Thoracic aorta (tissue), 2 donors: ENCODE measurements around the gene PLCH1. TPM values are rescaled to one million over a fixed set of nuclear protein-coding genes. Genes with fewer than 3 reads are reported as not detected.

Experiments
- ATAC-seq: fragments of 150-250 bp; one replicate; pipeline ENCODE4 v1.8.0; 2017; ENCODE audit warnings: low read depth; ENCODE audit not compliant: insufficient number of reproducible peaks, low FRiP score
- DNase-seq: peaks from one replicate; pipeline ENCODE4 v3.0.0-alpha.2; 2020; ENCODE audit warnings: low spot score
- H3K27ac ChIP-seq, 2 donors: fragments of 200-600 bp; sonication (generic); 1 replicate in 1 of 2; 2 replicates in 1 of 2; pipeline ENCODE4 v1.5.1; 2016; ENCODE audit warnings: mild to moderate bottlenecking in 2 of 2, moderate library complexity in 2 of 2
- H3K27me3 ChIP-seq: fragments of 200-600 bp; sonication (generic); replicated peaks from 2 replicates; pipeline ENCODE4 v1.6.0; 2016; ENCODE audit warnings: mild to moderate bottlenecking; ENCODE audit not compliant: insufficient read depth
- H3K36me3 ChIP-seq: fragments of 200-600 bp; sonication (generic); one replicate; pipeline ENCODE4 v1.5.1; 2016
- H3K4me1 ChIP-seq, 2 donors: fragments of 200-600 bp; sonication (generic); 1 replicate in 1 of 2; 2 replicates in 1 of 2; pipeline versions ENCODE4 v1.5.1 to v1.6.0; 2016; ENCODE audit warnings: low read depth in 2 of 2, mild to moderate bottlenecking in 1 of 2; ENCODE audit not compliant: control insufficient read depth in 1 of 2
- H3K4me3 ChIP-seq: fragments of 200-600 bp; sonication (generic); 2 replicates; pipeline ENCODE4 v1.5.1; 2016; ENCODE audit warnings: mild to moderate bottlenecking
- H3K9me3 ChIP-seq: fragments of 200-600 bp; sonication (generic); 2 replicates; pipeline ENCODE4 v1.5.1; 2016
- total RNA-seq, 2 donors: library from RNA; depleted of rRNA; stranded (reverse); fragments of >200 nt; gene quantifications; one replicate each; pipeline versions ENCODE4 v1.1.0 to v1.2.3, GENCODE V29; 2016
- TF ChIP-seq, protein P1 (sequence below): fragments of 200-600 bp; sonication (generic); IDR thresholded peaks from one replicate; pipeline ENCODE4 v1.5.1; 2019; ENCODE audit warnings: antibody characterized with exemption

PLCH1 gene
- total RNA-seq, 2 donors from 2014 or later, result 0.28 TPM; not detected in 1

DNA sequence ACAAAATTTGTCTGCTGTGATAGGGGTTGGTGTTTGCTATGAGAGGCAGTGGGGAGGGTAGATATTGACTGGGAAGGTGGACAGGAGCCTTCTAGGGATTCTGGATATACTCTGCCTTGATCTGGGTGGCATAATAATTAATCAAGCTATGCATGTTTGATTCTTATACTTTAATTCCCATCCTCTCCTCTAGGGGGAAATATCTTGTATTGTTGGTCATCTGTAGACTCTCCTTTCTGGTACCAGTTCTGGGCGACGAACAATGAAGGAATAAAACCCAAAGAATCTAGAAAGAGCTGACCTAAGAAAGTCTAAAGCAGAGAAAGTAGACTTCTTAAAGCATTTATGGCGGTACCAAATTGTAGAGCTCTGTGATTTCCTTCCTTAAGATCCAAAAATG, 253.2 kb downstream of the PLCH1 start:
- no peaks in the 10 kb centered on the region for H3K36me3 ChIP-seq
- H3K9me3 ChIP-seq, result no peaks in the 10 kb centered on the region
- TF ChIP-seq, protein P1, sequence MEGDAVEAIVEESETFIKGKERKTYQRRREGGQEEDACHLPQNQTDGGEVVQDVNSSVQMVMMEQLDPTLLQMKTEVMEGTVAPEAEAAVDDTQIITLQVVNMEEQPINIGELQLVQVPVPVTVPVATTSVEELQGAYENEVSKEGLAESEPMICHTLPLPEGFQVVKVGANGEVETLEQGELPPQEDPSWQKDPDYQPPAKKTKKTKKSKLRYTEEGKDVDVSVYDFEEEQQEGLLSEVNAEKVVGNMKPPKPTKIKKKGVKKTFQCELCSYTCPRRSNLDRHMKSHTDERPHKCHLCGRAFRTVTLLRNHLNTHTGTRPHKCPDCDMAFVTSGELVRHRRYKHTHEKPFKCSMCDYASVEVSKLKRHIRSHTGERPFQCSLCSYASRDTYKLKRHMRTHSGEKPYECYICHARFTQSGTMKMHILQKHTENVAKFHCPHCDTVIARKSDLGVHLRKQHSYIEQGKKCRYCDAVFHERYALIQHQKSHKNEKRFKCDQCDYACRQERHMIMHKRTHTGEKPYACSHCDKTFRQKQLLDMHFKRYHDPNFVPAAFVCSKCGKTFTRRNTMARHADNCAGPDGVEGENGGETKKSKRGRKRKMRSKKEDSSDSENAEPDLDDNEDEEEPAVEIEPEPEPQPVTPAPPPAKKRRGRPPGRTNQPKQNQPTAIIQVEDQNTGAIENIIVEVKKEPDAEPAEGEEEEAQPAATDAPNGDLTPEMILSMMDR, result no peak
- no peaks in the 10 kb centered on the region for H3K27me3 ChIP-seq
- no peak for DNase-seq
- no peak overlapping the region for H3K4me3 ChIP-seq
- H3K27ac ChIP-seq, result no peak overlapping the region
- no peaks in the 10 kb centered on the region for H3K4me1 ChIP-seq
- ATAC-seq, result no peak

DNA sequence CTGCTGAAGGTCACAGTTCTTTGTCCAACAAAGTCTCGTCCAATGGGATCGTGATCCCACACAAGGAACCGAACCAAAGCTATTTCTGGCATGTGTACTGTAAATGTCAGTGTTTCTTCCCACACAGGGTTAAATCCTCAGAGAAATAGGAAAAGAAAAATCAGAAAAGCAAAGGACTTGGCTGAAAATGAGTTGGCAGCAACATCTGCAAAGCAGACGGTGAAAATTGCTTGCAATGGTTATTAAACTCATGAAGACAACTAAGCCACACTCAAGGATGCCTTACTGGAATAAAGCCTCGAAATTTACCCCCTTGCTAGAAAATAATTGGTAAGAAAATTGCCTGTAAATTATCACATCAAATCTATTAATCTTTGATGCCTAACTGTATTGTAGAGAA, 256.2 kb downstream of the PLCH1 start:
- DNase-seq, result no peak
- TF ChIP-seq, protein P1, result no peak
- Histone ChIP-seq H3K27ac (no peak overlapping the region), H3K4me3 (no peak overlapping the region), H3K36me3 (no peaks in the 10 kb centered on the region), H3K27me3 (no peaks in the 10 kb centered on the region), H3K9me3 (no peaks in the 10 kb centered on the region), H3K4me1 (no peaks in the 10 kb centered on the region)
- no peak for ATAC-seq

DNA sequence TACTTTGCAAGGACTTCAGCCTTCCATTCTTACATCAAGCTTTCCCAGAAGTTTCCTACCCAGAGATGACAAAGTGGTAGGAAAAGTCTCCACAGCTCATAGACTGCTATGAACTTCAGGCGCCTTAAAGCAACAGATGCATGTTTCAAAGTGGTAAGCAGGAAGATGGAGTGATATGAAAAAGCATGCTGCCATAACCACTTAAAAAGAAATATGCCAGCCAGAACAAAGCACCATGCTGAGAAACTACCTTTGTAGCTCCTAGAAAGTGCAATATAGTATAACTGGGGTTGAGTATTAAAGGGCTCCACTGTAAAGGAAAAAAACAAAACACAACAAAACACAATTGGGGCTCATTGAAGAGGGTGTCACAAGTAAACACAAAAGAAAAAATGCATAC, 259.0 kb downstream of the PLCH1 start:
- no peaks in the 10 kb centered on the region for H3K4me1 ChIP-seq
- TF ChIP-seq, protein P1, result no peak
- no peak overlapping the region for H3K4me3 ChIP-seq
- H3K9me3 ChIP-seq, result no peaks in the 10 kb centered on the region
- H3K27me3 ChIP-seq, result no peaks in the 10 kb centered on the region
- H3K27ac ChIP-seq, result no peak overlapping the region
- DNase-seq (no peak), ATAC-seq (no peak)
- no peaks in the 10 kb centered on the region for H3K36me3 ChIP-seq

DNA sequence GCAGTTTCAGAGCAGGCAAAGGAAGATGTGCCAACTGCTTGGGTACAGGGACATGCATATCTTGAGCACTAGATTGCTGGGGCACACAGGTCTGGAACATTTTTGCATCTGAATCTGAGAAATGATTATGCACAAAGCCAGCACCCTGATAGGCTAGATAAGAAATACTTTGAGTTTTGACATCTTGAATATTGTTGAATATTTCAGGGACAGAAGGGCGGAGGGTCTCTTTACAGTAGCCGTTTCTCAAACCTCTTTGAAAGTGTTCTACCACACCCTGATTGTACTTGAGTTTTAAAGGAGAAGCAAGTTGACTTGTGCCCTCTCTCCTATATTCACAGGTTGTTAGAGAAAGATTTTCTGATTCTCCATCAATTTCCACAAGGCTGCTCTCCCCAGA, 263.3 kb downstream of the PLCH1 start:
- Histone ChIP-seq H3K27me3 (no peaks in the 10 kb centered on the region), H3K27ac (no peak overlapping the region), H3K4me1 (no peaks in the 10 kb centered on the region), H3K36me3 (no peaks in the 10 kb centered on the region), H3K4me3 (no peak overlapping the region), H3K9me3 (peaks cover 3% of the 10 kb centered on the region)
- DNase-seq (no peak), ATAC-seq (no peak)
- TF ChIP-seq, protein P1, result no peak

DNA sequence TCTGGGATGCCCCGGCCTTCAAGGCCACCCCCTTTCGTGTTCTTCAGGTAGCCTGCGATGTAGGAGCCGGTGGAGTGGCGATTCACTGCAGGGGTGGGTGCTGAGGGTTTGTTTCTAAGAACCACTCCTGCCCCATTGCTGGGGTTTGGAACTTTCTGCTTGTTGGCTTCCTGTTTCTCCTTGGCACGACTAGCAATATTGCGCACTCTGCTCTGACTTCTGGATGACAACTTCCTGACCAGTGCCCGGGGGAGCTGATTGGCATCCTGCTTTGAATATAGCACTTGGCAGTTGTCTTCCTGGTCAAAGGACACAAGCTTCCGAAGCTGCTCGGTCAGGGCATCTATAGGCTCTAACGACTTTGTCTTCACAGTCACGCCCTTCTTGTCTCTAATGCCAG, 263.8 kb downstream of the PLCH1 start:
- Histone ChIP-seq H3K4me3 (no peak overlapping the region), H3K9me3 (peaks cover 6% of the 10 kb centered on the region), H3K27ac (no peak overlapping the region), H3K36me3 (no peaks in the 10 kb centered on the region), H3K4me1 (no peaks in the 10 kb centered on the region), H3K27me3 (no peaks in the 10 kb centered on the region)
- ATAC-seq (no peak), DNase-seq (no peak)
- TF ChIP-seq, protein P1, result no peak
